HepG2 (cell line): ENCODE measurements around the gene CYP4F12. TPM values are rescaled to one million over a fixed set of nuclear protein-coding genes. Genes with fewer than 3 reads are reported as not detected.

Experiments
- CBX1 ChIP-seq: IDR thresholded peaks from one replicate; pipeline ENCODE4 v1.6.1; 2016; ENCODE audit warnings: antibody characterized with exemption, low read depth
- CEBPB ChIP-seq: IDR thresholded peaks from 2 replicates; pipeline ENCODE4 v1.6.1; 2011; ENCODE audit warnings: low read depth, low read length, improper control_type of control experiment, borderline replicate concordance
- DPF2 ChIP-seq: sonication (generic); formaldehyde crosslinking; IDR thresholded peaks from 2 replicates; pipeline ENCODE4 v1.4.0; 2020; ENCODE audit warnings: mild to moderate bottlenecking, low read depth, missing genetic modification reagents, borderline replicate concordance
- FOSL1 ChIP-seq: sonication (generic); formaldehyde crosslinking; IDR thresholded peaks from 2 replicates; pipeline ENCODE4 v1.9.0; 2021; ENCODE audit warnings: missing genetic modification reagents, borderline replicate concordance
- FOXM1 ChIP-seq: sonication (generic); formaldehyde crosslinking; IDR thresholded peaks from 2 replicates; pipeline ENCODE4 v1.5.0; 2020; ENCODE audit warnings: missing genetic modification reagents
- HHEX ChIP-seq: IDR thresholded peaks from 2 replicates; pipeline ENCODE4 v1.6.1; 2016; ENCODE audit warnings: control low read depth
- MIER2 ChIP-seq: IDR thresholded peaks from 2 replicates; pipeline ENCODE4 v1.6.1; 2016; ENCODE audit warnings: missing biosample characterization, missing genetic modification reagents
- PLRG1 ChIP-seq: fragments of 450-650 bp; conservative IDR thresholded peaks from 2 replicates; pipeline ENCODE4 v1.6.1; 2016
- PREB ChIP-seq: sonication (generic); formaldehyde crosslinking; IDR thresholded peaks from 2 replicates; pipeline ENCODE4 v1.4.0; 2020; ENCODE audit warnings: missing genetic modification reagents
- RAD21 ChIP-seq: fragments of 450-650 bp; formaldehyde crosslinking; IDR thresholded peaks from 2 replicates; pipeline ENCODE4 v1.5.0; 2020; ENCODE audit warnings: mild to moderate bottlenecking
- REPIN1 ChIP-seq: sonication (generic); formaldehyde crosslinking; IDR thresholded peaks from 2 replicates; pipeline ENCODE4 v1.8.0; 2022; ENCODE audit warnings: missing genetic modification reagents, low read depth, mild to moderate bottlenecking, borderline replicate concordance
- SAP130 ChIP-seq: IDR thresholded peaks from 2 replicates; pipeline ENCODE4 v1.6.1; 2016; ENCODE audit warnings: low read depth
- SETDB1 ChIP-seq: sonication (generic); formaldehyde crosslinking; IDR thresholded peaks from 2 replicates; pipeline ENCODE4 v1.5.1; 2020; ENCODE audit warnings: missing genetic modification reagents, mild to moderate bottlenecking, borderline replicate concordance
- SIX1 ChIP-seq: sonication (generic); formaldehyde crosslinking; IDR thresholded peaks from 2 replicates; pipeline ENCODE4 v1.4.0; 2020; ENCODE audit warnings: missing genetic modification reagents, borderline replicate concordance
- TFAP4 ChIP-seq: sonication (generic); IDR thresholded peaks from 2 replicates; pipeline ENCODE4 v1.6.1; 2016; ENCODE audit warnings: low read depth, borderline replicate concordance
- TP53 ChIP-seq: sonication (generic); formaldehyde crosslinking; conservative IDR thresholded peaks from 2 replicates; pipeline ENCODE4 v1.4.0; 2020; ENCODE audit warnings: missing genetic modification reagents
- UBTF ChIP-seq: sonication (generic); formaldehyde crosslinking; IDR thresholded peaks from 2 replicates; pipeline ENCODE4 v1.4.0; 2020; ENCODE audit warnings: mild to moderate bottlenecking, missing genetic modification reagents
- XRCC5 ChIP-seq: fragments of 200-400 bp; formaldehyde crosslinking; optimal IDR thresholded peaks from 2 replicates; pipeline ENCODE3; 2017; ENCODE audit warnings: mild to moderate bottlenecking, low read length
- ZFP91 ChIP-seq: sonication (generic); formaldehyde crosslinking; IDR thresholded peaks from 2 replicates; pipeline ENCODE4 v1.9.0; 2022; ENCODE audit warnings: missing genetic modification reagents, mild to moderate bottlenecking, borderline replicate concordance
- ZNF350 ChIP-seq: sonication (generic); formaldehyde crosslinking; IDR thresholded peaks from 2 replicates; pipeline ENCODE4 v1.4.0; 2020; ENCODE audit warnings: mild to moderate bottlenecking, low read depth, missing genetic modification reagents, borderline replicate concordance
- ZNF543 ChIP-seq: sonication (generic); formaldehyde crosslinking; IDR thresholded peaks from 2 replicates; pipeline ENCODE4 v1.4.0; 2020; ENCODE audit warnings: mild to moderate bottlenecking, missing genetic modification reagents
- ZNF614 ChIP-seq: IDR thresholded peaks from 2 replicates; pipeline ENCODE4 v1.6.1; 2018; ENCODE audit warnings: missing biosample characterization, missing genetic modification reagents, inconsistent platforms, borderline replicate concordance
- ZZZ3 ChIP-seq: sonication (generic); formaldehyde crosslinking; IDR thresholded peaks from 2 replicates; pipeline ENCODE4 v1.4.0; 2020; ENCODE audit warnings: missing genetic modification reagents, mild to moderate bottlenecking, borderline replicate concordance
- polyA plus RNA-seq, 8 experiments: library from polyadenylated mRNA; depleted of rRNA in 3 of 8; stranded (reverse) in 7 of 8; unstranded in 1 of 8; fragments of >200 nt; fragmentation: Illumina TruSeq in 4 of 8; extraction: Trizol in 4 of 8; gene quantifications; 2 replicates each; pipeline versions ENCODE4 v1.2.1 to v1.2.3, GENCODE V29; 2011 to 2016; ENCODE audit warnings: low read depth in 4 of 8, missing spikeins in 1 of 8, mixed read lengths in 1 of 8; ENCODE audit not compliant: insufficient read depth in 1 of 8
- total RNA-seq, 5 experiments: library from RNA; depleted of rRNA; stranded (reverse); fragments of >200 nt; fragmentation: Illumina TruSeq; extraction: Trizol; gene quantifications; 2 replicates each; pipeline ENCODE4 v1.2.3, GENCODE V29; 2016; ENCODE audit warnings: low read depth in 1 of 5
- TF ChIP-seq, protein P1 (sequence below), 2 experiments: sonication (generic) in 1 of 2; formaldehyde crosslinking in 1 of 2; IDR thresholded peaks; 2 replicates each; pipeline versions ENCODE4 v1.4.0 to v1.6.1; 2018 to 2020; ENCODE audit warnings: missing genetic modification reagents in 2 of 2, borderline replicate concordance in 1 of 2, low read depth in 1 of 2, mild to moderate bottlenecking in 1 of 2, missing biosample characterization in 1 of 2

Gene CYP4F12
- total and polyA plus RNA-seq, 2 of the 13 experiments (the other 11 are each of a cell fraction or from before 2014, with no cell fraction given): 29.9 to 30.8 TPM

DNA sequence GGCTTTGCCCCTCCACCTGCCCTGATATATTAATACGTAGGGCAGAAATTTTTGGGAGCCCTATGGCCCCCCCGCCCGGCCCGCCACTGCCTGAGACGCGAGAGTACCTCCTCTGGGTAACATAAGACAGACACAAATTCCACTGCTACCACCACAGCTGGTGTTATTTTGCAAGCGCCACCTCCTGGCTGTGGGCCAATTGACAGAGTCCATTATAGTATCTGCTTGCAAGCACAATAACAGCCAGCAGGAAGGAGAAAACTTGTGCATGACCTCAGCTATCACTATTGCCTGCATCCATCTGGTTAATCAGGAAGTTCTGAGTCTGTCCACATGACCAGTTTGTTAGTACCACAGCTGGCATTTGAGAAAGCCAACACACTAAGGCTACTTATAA lies 29.6 kb downstream of the CYP4F12 start (continued):
- TF ChIP-seq, protein P1, sequence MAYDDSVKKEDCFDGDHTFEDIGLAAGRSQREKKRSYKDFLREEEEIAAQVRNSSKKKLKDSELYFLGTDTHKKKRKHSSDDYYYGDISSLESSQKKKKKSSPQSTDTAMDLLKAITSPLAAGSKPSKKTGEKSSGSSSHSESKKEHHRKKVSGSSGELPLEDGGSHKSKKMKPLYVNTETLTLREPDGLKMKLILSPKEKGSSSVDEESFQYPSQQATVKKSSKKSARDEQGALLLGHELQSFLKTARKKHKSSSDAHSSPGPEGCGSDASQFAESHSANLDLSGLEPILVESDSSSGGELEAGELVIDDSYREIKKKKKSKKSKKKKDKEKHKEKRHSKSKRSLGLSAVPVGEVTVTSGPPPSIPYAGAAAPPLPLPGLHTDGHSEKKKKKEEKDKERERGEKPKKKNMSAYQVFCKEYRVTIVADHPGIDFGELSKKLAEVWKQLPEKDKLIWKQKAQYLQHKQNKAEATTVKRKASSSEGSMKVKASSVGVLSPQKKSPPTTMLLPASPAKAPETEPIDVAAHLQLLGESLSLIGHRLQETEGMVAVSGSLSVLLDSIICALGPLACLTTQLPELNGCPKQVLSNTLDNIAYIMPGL (CRISPR knock-in tag; IDR thresholded peaks at IDR 0.05; ENCODE audit: borderline replicate concordance in 1 of 2, low read depth in 1 of 2): 0 out of 4 replicates have a peak, but pooled peaks of 1 of the 2 experiments have one; percentile 25
- no peak for TF ChIP-seq ZNF543 (CRISPR knock-in tag)
- no peak for TF ChIP-seq ZFP91 (CRISPR knock-in tag)
- no peak for TF ChIP-seq PLRG1
- no peak for TF ChIP-seq ZNF614 (CRISPR knock-in tag)
- peak; percentile 28; the same call in 1 of the 2 replicates for TF ChIP-seq RAD21
- no peak for TF ChIP-seq DPF2 (CRISPR knock-in tag)
- 0 out of 2 replicates have a peak, but pooled peaks have one; percentile 33 for TF ChIP-seq UBTF (CRISPR knock-in tag)
- no peak for TF ChIP-seq ZNF350 (CRISPR knock-in tag)
- no peak for TF ChIP-seq TP53
- no peak for TF ChIP-seq SETDB1 (CRISPR knock-in tag)
- TF ChIP-seq ZZZ3 (CRISPR knock-in tag): no peak
- TF ChIP-seq SAP130 (CRISPR knock-in tag): peak; percentile 31; the same call in 1 of the 2 replicates
- TF ChIP-seq CEBPB: peak; percentile 58; the same call in 1 of the 2 replicates
- TF ChIP-seq MIER2: peak; percentile 42; the same call in 1 of the 2 replicates
- no peak for TF ChIP-seq FOSL1 (CRISPR knock-in tag)
- TF ChIP-seq SIX1 (CRISPR knock-in tag): peak; percentile 62; the same call in 1 of the 2 replicates
- peak; percentile 57; the same call in 1 of the 2 replicates for TF ChIP-seq REPIN1 (CRISPR knock-in tag)
- peak; percentile 33 for TF ChIP-seq XRCC5
- TF ChIP-seq HHEX (CRISPR knock-in tag): no peak
- no peak for TF ChIP-seq PREB (CRISPR knock-in tag)
- peak; percentile 85 for TF ChIP-seq TFAP4
- TF ChIP-seq CBX1: no peak
- no peak for TF ChIP-seq FOXM1 (CRISPR knock-in tag)
